ENCODE results near the gene ST3GAL5. TPM values are rescaled to one million over a fixed set of nuclear protein-coding genes. Genes with fewer than 3 reads are reported as not detected.

Gene ST3GAL5
- total RNA-seq: 16.0 and 17.6 TPM in 2 replicates
- long read RNA-seq, full-length matches to known transcripts: 8 of 9 reads
- long read RNA-seq, partial matches to known transcripts: 1 of 9 reads
- long read RNA-seq, other reads (novel, unspliced or antisense): 0 of 9 reads

- H3K36me3 Mint-ChIP-seq (ENCODE audit: low read depth): no peaks in the 10 kb centered on the region
- DNase-seq (ENCODE audit: low read depth, low spot score): peak; percentile 89
- H3K27ac Mint-ChIP-seq (ENCODE audit: unreplicated experiment): peak within 1 kb of the TSS; percentile 75
- peak within 1 kb of the TSS; percentile 90 for H3K4me3 Mint-ChIP-seq
- peaks cover 10% of the 10 kb centered on the region for H3K27me3 Mint-ChIP-seq (ENCODE audit: low read depth)
- H3K4me1 Mint-ChIP-seq: peaks cover 59% of the 10 kb centered on the region
- peak; percentile 76 for TF ChIP-seq CTCF (conservative IDR thresholded peaks at IDR 0.05)
- H3K9me3 Mint-ChIP-seq: no peaks in the 10 kb centered on the region
Observed at GRCh38 chr2:85888684-85889626, at the start of gene ST3GAL5. ST3GAL5 (minus strand) TSS chr2:85888990; CDS start chr2:85888905, 85 bp downstream.

- Mint-ChIP-seq H3K4me1 (peaks cover 25% of the 10 kb centered on the region), H3K27me3 (ENCODE audit: low read depth) (no peaks in the 10 kb centered on the region), H3K27ac (ENCODE audit: unreplicated experiment) (no peak overlapping the region), H3K36me3 (ENCODE audit: low read depth) (peaks cover 8% of the 10 kb centered on the region), H3K9me3 (peaks cover 10% of the 10 kb centered on the region), H3K4me3 (no peak overlapping the region)
- DNase-seq (ENCODE audit: low read depth, low spot score): no peak
- TF ChIP-seq CTCF (conservative IDR thresholded peaks at IDR 0.05): no peak
Observed at GRCh38 chr2:85938456-85938855, 49.7 kb upstream of the ST3GAL5 start.

- no peak overlapping the region for H3K27ac Mint-ChIP-seq (ENCODE audit: unreplicated experiment)
- no peak for DNase-seq (ENCODE audit: low read depth, low spot score)
Observed at GRCh38 chr2:85937069-85937439, 48.3 kb upstream of the ST3GAL5 start.

GRCh38 chr2:85936421-85937068, 47.8 kb upstream of the ST3GAL5 start:
- Mint-ChIP-seq H3K36me3 (ENCODE audit: low read depth) (no peaks in the 10 kb centered on the region), H3K4me3 (no peak overlapping the region), H3K9me3 (peaks cover 3% of the 10 kb centered on the region), H3K27ac (ENCODE audit: unreplicated experiment) (no peak overlapping the region), H3K4me1 (peaks cover 25% of the 10 kb centered on the region), H3K27me3 (ENCODE audit: low read depth) (no peaks in the 10 kb centered on the region)
- no peak for DNase-seq (ENCODE audit: low read depth, low spot score)
- no peak for TF ChIP-seq CTCF (conservative IDR thresholded peaks at IDR 0.05)

More at GRCh38 chr2:85937069-85937439, 48.3 kb upstream of the ST3GAL5 start:
- peaks cover 3% of the 10 kb centered on the region for H3K36me3 Mint-ChIP-seq (ENCODE audit: low read depth)
- H3K27me3 Mint-ChIP-seq (ENCODE audit: low read depth): no peaks in the 10 kb centered on the region
- H3K9me3 Mint-ChIP-seq: peaks cover 3% of the 10 kb centered on the region
- no peak overlapping the region for H3K4me3 Mint-ChIP-seq
- TF ChIP-seq CTCF (conservative IDR thresholded peaks at IDR 0.05): no peak
- peaks cover 25% of the 10 kb centered on the region for H3K4me1 Mint-ChIP-seq

- Mint-ChIP-seq H3K9me3 (no peaks in the 10 kb centered on the region), H3K36me3 (ENCODE audit: low read depth) (no peaks in the 10 kb centered on the region), H3K27me3 (ENCODE audit: low read depth) (no peaks in the 10 kb centered on the region), H3K27ac (ENCODE audit: unreplicated experiment) (no peak overlapping the region), H3K4me1 (peaks cover 25% of the 10 kb centered on the region), H3K4me3 (no peak overlapping the region)
- TF ChIP-seq CTCF (conservative IDR thresholded peaks at IDR 0.05): no peak
- no peak for DNase-seq (ENCODE audit: low read depth, low spot score)
Observed at GRCh38 chr2:85935746-85936208, 47.0 kb upstream of the ST3GAL5 start.

Measured in neural crest cell (in vitro differentiated cells).